Activated CD8-positive, alpha-beta memory T cell treated with anti-CD3 and anti-CD28 coated beads, Interleukin-2, amount 50 U/mL, for 4 hours (primary cell): ENCODE data around the gene MACROH2A2.
"Not testable (repeated sequence)": the region's sequence is repeated elsewhere in the genome, so short reads cannot be mapped to it uniquely, and the experiment has no call there.

Experiments used
- DNase-seq: peaks from one replicate; pipeline ENCODE4 v3.0.0-alpha.2; 2020

Gene MACROH2A2

DNA sequence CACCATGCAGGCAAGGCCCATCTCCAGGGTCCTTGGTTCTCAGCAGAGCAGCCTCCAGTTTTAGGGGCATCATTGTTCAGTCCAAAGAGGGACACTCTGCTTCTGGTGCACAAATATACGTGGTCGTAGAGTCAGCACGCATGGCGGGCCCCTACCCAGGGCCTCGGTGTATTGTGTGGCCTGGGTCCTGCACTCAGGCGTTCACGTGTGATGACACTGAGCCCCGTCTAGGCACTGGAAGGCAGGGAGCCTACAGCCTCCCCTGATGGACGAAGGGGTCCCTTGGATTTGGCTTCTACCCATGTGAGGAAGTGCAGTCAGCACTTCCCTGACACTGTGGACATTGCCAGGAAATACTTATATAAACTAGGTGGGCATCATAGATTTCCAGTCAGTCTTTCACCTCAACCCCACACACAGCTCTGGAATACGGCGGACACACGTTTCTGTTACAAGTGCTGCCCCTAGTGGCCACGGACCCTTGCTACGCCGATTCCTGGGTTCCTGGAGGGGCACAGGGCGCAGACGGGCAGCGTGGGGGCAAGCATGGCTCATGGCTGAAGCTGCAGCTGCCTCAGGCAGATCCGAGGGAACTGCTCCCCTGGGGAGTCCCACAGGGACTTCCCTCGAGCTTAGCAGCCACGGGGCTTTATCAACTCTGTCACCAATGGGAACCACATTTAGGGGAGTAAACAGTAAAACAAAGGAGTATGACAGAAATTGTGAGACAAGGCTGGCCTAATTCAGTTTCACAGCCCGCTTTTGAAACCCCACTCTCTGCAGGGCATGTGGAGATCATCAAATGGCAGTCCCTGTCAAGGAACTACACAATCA is 54.5 kb downstream of the MACROH2A2 start:
- DNase-seq, result no peak

DNA sequence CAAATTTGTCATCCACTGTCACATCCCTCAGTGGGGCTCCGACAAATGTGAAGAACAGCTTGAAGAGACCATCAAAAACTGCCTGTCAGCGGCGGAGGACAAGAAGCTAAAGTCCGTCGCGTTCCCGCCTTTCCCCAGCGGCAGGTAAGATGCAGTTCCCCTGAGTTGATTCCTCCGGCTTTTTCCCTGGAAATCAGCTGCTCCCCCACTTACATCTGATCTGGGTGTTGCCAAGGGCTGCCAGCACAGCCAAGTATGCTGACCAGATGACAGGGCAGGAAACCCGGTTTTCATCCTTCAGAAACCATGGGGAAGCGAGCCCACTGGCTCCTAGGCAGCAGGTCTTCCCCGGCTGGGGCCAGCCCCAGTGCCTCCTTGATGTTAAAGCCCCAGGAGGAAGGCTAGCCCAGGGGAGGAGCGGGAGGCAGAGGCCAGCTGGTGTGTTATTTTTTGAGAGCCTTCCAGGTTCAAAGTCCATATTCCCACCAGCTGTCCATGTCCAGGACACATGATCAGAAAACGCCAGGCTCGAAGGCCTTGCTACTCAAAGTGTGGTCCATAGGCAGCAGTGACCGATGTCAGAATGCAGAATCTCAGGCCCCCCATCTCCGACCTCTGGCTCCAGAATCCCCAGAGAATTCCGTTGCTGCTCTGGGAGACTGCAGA is 56.6 kb downstream of the MACROH2A2 start:
- DNase-seq, result no peak

DNA sequence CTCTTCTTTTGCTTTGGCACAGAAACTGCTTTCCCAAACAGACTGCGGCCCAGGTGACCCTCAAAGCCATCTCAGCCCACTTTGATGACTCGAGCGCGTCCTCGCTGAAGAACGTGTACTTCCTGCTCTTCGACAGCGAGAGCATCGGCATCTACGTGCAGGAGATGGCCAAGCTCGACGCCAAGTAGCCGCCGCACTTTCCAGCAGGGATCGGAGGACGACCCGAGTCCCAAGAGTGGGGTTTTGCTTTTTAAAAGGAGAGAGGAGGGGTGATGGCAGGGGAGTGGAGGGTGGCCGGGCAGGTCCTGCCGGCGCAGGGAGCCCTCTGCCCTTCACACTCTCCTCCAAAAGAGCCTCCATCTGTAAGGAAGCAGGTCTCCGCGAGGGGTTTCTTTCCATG is 58.9 kb downstream of the MACROH2A2 start:
- DNase-seq, result no peak

DNA sequence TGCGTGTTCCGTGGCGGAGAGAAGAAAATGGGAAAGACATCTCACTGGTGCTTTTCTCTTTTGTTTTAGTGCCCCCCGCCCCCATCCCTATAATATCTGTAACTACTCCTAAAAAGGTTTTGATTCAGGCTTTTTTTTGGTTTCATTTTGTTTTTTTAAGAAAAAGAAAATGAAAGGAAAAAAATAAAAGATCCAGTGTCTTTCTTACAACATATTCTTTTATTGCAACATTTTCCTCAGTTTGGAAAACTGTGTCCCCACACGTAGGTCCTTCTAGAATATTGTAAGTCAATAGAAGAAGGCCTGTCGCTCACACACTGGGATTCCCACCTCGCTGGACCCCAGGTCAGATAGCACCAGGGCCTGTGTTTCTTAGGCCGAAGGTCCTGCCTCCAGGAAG is 59.4 kb downstream of the MACROH2A2 start:
- DNase-seq, result no peak

DNA sequence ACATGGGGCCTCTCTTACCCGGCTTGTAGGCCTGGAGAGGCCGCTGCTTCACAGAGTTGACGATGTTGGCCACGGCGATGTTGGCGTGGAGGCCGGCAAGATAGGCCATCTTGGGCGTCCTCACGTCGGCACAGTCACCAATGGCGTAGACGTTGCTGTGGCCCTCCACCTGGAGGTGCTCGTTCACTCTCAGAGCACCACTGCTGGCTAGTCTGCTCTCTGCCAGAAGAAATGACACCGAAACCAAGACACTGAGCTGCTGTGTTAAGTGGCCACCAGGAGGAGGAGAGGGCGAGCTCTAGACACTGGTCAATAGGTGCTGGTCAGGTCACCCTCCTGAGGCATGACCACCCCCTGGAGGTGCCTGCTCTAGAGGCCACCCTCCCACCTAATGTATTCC is 62.3 kb downstream of the MACROH2A2 start:
- DNase-seq, result no peak

DNA sequence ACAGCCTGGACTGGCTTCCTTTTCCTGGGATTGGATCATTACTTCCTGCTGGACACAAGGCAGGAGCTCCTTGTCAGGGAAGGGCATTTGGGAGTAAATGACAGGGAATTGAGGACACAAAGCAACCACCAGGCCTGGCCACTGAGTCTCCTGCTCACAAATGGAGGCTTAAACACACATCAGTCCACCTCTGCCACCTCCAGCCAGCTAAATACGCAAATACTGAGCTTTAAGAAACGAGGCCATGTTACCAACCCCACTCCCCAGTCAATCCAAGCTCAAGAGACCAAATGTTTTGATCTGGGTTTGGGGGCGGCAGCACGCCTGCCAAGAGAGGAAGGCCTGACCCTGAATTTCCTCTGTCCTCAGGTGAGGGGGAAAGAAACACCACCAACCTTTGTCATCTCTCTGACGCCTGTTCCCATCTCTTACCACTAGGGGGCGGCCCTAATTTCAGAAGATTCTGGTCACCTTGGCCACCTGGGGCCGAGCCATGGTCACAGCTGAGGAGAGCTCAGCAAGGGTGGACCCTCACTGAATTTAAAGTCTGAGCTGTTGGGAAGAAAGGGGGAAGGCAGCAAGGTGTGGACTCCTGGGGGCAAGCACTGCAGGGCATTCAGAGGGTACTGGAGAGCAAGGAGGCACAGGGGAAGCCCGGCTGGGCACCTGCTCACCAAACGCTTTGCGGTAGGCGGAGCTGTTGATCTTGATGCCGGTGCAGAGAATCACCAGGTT is 63.5 kb downstream of the MACROH2A2 start:
- peak; percentile 62 for DNase-seq

DNA sequence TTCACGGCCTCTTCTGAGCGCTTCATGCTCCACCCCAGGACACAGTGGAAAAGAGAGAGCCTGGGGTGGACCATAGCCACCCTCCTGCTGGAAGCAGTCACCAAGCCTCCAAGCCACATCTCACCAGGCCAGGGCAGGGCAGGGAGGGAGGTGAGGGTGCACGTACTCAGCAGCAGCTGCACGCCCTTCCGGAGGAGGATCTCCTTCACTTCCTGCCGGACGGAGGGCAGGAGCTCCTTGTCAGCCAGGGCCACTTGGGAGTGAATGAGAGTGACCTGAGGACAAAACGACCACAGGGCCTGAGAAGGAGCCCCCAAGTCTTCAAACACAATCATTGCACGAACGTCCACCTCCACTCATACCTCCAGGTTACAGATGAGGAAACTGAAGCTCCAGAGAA is 65.0 kb downstream of the MACROH2A2 start:
- DNase-seq, result no peak

DNA sequence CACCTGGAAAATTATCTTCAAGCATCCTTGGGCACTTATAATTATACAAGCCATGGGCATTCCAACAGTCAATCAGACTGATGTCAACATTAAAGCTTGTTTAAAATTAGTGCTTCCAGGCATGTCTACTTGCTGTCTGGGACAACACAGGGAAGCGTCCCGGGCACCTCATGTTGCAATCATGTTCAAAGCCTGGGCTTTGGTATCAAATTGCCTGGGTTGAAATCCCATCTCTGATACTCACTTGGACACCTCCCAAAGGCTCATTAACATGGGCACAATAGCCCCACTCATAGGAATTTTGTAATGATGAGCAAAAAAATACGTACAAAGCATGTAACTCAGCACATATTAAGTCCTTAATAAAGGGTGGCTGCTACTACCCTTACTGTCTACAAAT is 65.5 kb downstream of the MACROH2A2 start:
- no peak for DNase-seq

DNA sequence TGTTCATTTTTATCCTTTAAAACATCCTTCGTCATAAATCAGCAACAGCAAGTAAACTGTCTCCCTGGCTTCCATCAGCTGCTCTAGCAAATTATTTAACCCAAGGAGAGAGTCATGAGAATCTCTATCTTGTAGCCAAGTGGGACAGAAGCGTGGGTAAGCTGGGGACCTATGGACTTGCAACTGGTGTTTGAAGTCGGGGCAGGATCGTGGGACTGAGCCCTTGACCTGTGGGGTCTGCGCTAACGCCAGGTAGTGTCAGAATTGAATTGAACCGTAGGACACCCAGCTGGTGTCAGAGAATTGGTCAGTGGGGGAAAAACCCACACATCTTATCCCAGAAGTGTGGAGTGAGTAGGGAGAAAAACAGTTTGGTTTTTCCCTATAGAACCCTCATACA is 66.6 kb downstream of the MACROH2A2 start:
- no peak for DNase-seq

DNA sequence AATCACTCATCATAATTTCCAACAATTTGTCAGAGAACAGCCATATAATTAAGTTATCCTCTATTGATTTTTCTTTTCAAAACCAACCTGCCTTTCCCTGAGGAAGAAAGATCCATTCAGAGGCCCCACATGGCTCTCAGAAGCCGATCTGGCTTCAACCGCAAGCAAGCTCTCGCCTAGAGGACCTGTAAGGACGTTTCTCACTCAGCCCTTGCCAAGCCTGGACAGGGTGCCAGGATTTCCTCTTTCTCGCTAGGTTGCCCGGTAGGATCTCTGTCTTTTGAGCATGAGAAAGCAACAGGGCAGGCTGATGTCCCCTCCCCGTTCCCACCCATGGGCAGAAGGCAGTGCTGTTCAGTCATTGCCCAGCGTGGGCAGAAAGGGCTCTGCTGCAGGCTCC is 67.0 kb downstream of the MACROH2A2 start:
- DNase-seq, result no peak

DNA sequence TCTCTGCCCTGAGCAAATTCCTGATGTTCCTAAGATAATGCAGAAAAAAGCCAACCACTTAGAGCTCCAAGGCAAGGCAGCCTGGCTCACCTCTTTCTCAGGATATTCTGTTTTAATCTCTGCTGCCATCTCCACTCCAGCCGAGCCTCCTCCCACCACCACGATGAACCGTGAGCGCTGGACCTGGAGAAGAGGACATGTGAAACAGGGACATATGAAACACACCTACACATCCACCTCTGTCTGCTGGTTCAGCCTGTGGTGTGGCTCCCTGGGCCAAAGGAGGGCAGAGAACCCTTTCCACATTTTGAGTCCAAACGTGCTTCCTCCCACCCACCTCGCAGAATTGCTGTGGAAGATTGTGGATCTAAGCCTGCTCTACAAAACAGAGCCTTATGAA is 67.8 kb downstream of the MACROH2A2 start:
- no peak for DNase-seq

DNA sequence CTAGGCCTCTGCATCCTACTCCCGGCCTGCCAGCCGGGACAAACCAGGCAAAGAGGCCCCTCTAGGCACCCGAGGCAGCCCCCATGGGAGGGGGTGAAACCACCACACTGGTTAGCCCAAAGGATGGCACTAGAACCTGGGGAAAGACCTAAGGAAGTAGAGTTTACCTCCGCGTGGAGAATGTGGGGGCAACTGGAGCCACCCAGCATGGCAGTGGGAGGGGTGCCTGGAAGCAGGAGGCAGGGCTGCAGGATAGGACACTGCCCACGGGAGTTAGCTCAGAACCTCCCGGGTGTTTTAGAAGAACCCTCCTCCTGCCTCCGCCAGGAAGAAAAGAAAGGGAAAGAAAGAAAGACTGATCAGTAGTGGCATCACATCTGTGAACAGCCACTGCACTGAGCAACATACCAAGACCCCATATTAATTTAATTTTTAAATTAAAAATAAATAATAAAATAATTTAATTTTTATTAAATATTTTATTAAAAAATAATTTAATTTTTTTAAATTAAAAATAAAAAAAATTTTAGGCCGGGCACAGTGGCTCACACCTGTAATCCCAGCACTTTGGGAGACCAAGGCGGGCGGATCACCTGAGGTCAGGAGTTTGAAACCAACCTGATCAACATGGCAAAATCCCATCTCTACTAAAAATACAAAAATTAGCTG is 68.8 kb downstream of the MACROH2A2 start:
- no peak for DNase-seq

DNA sequence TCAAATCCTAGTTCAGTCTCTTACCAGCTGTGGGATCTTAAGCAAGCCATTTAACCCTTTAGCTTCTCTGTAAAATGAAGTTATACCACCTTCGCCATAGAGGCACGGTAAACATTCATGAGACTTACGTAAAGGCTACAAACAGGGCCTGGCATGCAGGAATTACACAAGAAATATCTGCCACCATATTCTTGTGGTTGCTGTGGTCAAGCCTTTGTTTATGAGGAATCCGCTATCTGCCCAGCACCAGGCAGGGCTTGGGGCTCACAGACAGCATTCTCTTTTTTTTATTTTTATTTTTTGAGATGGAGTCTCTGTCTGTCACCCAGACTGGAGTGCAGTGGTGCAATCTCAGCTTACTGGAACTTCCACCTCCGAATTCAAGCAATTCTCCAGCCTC is 70.1 kb downstream of the MACROH2A2 start:
- DNase-seq, result no peak

DNA sequence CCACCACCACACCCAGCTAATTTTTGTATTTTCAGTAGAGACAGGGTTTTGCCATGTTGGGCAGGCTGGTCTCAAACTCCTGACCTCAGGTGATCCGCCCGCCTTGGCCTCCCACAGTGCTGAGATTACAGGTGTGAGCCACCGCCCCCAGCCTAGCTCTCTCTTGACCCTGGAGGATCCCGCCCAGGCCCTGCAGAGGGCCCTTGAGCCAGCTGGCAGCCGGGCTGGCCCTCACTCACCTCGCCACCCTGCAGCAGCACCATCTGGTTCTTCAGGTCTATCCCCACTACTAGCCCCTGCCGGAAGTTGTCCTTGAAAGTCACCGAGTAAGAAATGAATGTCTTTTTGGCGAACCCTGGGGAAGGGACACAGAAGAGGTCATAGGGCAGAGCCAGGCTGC is 70.5 kb downstream of the MACROH2A2 start:
- DNase-seq, result not testable (repeated sequence)

DNA sequence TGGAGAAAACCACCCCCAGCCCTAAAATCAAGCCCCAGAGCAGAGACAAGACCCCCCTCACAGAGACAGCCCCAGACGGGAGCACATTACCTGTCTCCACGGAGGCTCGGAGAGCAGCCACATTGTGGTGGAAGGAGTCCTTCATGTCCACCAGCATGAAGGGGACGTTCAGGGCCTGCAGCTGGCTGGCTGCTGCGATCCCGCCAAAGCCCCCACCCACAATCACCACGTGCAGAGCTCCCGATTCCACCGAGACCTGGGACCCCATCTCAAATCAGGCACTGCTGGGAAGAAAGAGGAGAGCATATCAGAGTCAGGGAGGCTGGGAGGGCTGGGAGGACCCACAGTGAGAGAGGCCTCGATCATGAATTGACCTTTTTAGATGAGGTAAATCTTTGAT is 71.2 kb downstream of the MACROH2A2 start:
- DNase-seq, result no peak

DNA sequence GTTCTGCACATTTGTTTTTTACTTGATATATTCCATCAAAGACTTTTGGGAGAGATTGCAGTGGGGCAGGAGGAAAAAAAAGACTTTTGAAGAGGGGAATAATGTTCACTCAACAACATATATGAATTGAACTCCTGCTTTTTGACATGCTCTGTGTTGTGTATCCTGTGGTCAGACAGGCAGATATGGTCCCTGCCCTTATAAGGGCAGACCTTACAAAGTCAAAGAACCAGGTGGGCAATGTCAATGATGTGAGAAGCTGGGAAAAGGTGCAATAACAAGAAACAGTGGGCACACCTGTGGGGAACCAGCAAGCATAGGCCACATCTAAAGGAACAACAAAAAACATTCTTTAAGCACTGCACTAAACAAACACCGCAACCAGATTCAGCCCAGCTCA is 71.8 kb downstream of the MACROH2A2 start:
- no peak for DNase-seq

DNA sequence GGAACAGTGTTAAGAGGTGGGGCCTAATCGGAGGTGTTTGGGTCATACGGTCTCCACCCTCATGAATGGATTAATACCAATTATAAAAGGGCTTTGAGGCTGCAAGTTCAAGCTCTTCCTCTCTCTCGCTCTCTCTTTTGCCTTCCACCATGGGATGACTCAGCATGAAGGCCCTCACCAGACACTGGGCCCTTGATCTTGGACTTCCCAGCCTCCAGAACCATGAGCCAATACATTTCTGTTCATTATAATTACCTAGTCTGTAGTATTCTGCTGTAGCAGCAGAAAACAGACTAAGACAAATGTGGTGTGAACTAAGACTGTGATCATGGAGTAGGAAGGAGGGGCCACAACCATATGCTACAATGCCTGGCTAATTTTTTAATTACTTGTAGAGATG is 72.3 kb downstream of the MACROH2A2 start:
- DNase-seq, result no peak

DNA sequence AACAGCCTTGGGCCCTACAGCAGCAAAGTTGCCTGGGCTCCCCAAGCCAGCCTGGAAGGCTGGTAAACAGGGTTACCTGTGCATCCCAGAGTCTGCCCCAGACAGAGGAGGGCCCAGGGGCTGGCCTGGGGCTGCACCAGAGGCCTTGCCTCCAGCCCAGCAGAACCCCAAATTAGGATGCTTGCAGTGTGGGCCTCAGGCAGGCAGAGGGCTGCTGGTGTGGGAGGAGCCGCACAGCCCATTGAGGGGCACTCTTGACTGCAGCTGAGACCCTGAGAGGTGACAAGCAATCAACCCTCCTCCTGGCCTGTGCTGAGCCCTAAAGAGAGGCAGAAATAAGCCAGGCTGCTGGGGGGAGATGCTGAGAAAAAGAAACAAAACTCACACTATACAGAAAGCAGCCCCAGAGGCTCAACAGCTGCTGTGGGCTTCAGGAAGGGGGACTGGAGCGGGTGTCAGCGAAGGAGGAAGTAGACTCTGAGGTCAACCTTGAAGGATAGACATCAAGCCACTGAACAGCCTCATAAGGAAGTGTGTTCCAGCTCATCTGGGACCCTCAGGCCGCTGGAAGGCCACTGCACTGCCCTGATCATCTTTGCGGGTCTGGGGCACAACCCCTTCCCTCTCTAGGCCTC is 73.4 kb downstream of the MACROH2A2 start:
- no peak for DNase-seq

DNA sequence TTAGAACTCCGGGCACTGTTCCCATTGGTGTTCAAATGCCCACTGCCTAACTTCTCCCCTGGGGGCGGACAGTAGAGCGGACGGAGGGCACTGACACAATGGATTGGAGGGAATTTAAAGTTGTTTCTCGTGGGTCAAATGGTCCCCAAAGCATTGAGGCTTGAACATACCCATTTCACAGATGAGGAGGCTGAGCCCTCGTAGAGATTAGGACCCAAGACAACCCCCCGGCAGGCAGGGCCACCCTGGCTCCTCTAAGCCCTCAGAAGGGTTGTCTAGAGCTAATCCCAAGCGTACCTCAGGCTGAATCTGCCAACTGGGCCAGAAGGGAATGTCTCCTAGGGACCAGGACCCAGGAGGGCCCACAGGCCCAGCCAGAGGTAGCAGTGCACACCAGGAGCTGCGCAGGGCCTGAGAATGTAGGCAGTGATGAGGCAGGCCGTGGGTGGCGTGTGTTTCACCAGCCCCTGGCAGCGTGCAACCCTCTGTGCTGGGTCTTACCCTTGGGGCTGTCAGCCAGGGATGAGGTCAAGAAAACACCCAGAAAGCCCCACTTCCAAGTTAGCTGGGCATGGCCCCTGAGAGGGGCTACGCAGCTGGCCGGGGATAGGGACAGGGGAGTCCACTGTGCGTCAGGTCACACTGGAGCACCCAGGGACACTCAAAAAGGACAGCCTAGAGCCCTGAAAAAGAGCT is 74.2 kb downstream of the MACROH2A2 start:
- no peak for DNase-seq

DNA sequence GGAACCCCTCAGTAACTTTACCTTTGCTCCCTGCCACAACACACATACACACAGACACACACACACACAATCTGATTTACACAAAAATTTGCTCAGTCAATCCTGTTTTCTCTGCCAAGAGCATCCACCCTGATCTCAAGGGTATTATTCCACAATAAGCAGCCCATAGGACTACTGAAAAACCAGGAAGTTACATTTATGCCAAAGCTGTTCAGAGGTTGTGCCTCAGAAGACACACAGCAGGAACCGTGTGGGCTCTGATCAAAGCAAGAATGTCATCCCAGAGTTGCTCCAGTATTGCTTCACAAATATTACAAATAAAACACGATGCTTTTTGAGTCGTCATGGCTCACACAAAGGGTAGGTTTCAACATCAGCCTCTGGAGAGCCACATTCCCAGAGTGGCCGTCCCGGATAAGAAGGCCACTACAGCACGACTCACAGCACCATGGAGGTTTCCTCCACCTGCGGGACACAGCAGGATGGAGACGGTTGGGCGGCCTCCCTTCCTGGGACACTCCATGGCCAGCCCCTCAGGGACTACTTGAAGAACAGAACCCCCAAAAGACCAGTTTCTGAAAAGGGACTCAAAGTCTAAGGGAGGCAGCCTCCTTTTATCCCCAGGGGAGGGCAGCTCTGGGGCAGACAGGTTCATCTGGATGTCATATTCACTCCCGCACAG is 78.4 kb downstream of the MACROH2A2 start:
- no peak for DNase-seq

DNA sequence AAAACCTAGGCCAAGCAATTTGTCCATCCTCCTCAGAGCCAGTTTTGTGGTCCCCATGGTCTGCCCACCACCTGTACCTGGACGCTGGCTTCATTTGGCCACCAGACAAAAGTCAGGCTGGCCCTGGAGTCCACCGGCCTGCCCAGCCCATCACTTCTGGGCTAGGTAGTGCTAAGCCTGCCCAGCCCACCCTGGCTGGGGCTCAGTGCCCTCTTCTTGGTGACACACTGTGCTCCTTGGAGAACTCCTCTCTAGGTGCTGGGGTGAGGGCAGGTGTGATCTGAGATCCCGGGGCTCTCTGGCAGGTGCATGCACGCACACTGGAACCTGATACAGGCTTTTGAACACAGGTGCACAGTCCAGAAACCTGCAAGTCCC is 78.9 kb downstream of the MACROH2A2 start:
- DNase-seq, result no peak
